ENCODE results near the gene ZNF319. TPM values are rescaled to one million over a fixed set of nuclear protein-coding genes. Genes with fewer than 3 reads are reported as not detected.

Gene ZNF319
- total and polyA plus RNA-seq, 10 of the 15 experiments (the other 5 are each of a cell fraction or from before 2014, with no cell fraction given), result 0.29 to 7.4 (median 1.7) TPM

DNA sequence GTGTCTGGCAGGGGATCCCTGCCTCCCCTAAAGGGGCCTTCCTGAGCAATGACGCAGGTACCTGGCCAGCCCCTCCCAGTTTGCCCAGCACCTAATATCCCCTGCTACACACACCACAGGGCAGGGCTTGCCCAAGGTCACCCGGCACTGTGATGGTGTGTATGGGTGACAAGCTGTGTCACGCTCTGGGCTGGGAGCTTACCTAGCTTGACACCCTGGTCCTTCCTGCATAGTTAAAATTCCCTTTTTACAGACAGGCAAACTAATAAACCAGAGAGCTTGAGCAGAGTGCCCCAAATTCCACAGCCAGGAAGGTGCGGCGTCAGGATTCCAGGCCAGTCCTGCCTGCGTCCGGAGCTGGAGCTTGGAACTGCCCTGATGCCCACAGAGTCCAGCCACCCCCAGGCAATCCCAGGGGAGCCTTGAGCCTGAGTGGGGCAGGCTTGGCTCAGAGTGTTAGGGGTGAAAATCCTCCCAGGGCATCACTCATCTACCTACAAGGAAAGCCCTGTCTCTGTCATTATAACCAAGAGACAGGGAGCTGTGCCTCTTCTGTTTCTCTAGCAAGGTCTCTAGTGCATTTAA, 43.2 kb upstream of the ZNF319 start:
- BruUV-seq (replicated peaks), result no TSS peak

GRCh38 chr16:58042886-58043515, 42.5 kb upstream of the ZNF319 start:
- BruUV-seq (replicated peaks), result no TSS peak
- ATAC-seq, result no peak
- WGBS (ENCODE audit: insufficient coverage, insufficient replicate concordance, low lambda C conversion rate, missing lambda C conversion rate), result 41% methylated on average over 16 of the region's 16 CpGs

More for the DNA sequence above, 43.2 kb upstream of the ZNF319 start:
- ChIA-PET POLR2A (no interaction called here), SMC1A (ENCODE audit: uncharacterized antibody, unreplicated experiment) (no interaction called here), CTCF (no interaction called here), RAD21 (ENCODE audit: unreplicated experiment) (no interaction called here)
- intact Hi-C loops (cut with micrococcal nuclease; ENCODE audit: unreplicated experiment) (no loop called here), in situ Hi-C loops (cut with MboI) (no loop called here)
- no peak for DNase-seq (ENCODE audit: low read depth, low spot score)
- no peak for FAIRE-seq
- Histone ChIP-seq H3K4me2 (ENCODE audit: control insufficient read depth, insufficient read depth) (no peak overlapping the region), H3K79me2 (ENCODE audit: control insufficient read depth, insufficient read depth, low read length) (no peaks in the 10 kb centered on the region), H3K4me1 (ENCODE audit: control insufficient read depth, insufficient read depth, low read length) (no peaks in the 10 kb centered on the region), H3K36me3 (ENCODE audit: control insufficient read depth in 2 of 2, insufficient read depth in 2 of 2, low read length in 1 of 2) (no peaks in the 10 kb centered on the region), H3K9me3 (replicated peaks; ENCODE audit: control insufficient read depth, insufficient read depth, low read length) (no peaks in the 10 kb centered on the region), H3K27me3 (replicated peaks in 1 of 2; ENCODE audit: control insufficient read depth in 2 of 2, insufficient read depth in 2 of 2, low read length in 1 of 2) (no peaks in the 10 kb centered on the region), H2AFZ (ENCODE audit: control insufficient read depth, low read depth, low read length) (no peak overlapping the region), H4K20me1 (ENCODE audit: control insufficient read depth, insufficient read depth) (no peaks in the 10 kb centered on the region), H3K27ac (ENCODE audit: control insufficient read depth, insufficient read depth) (no peak overlapping the region), H3K9ac (ENCODE audit: control insufficient read depth, insufficient read depth, low read length) (no peak overlapping the region), H3K4me3 (no peak overlapping the region)
- no peak for TF ChIP-seq ETV6 (conservative IDR thresholded peaks at IDR 0.05 in 1 of 2, IDR thresholded peaks at IDR 0.05 in 1 of 2; ENCODE audit: borderline replicate concordance in 1 of 2, low read depth in 1 of 2)
- TF ChIP-seq, protein P1, sequence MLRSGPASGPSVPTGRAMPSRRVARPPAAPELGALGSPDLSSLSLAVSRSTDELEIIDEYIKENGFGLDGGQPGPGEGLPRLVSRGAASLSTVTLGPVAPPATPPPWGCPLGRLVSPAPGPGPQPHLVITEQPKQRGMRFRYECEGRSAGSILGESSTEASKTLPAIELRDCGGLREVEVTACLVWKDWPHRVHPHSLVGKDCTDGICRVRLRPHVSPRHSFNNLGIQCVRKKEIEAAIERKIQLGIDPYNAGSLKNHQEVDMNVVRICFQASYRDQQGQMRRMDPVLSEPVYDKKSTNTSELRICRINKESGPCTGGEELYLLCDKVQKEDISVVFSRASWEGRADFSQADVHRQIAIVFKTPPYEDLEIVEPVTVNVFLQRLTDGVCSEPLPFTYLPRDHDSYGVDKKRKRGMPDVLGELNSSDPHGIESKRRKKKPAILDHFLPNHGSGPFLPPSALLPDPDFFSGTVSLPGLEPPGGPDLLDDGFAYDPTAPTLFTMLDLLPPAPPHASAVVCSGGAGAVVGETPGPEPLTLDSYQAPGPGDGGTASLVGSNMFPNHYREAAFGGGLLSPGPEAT (IDR thresholded peaks at IDR 0.05; ENCODE audit: low read depth), result no peak
- ATAC-seq, result no peak
- 38% methylated on average over 7 of the region's 7 CpGs for WGBS (ENCODE audit: insufficient coverage, insufficient replicate concordance, low lambda C conversion rate, missing lambda C conversion rate)

More at GRCh38 chr16:58042886-58043515, 42.5 kb upstream of the ZNF319 start:
- no peak overlapping the region for H3K27ac ChIP-seq (ENCODE audit: control insufficient read depth, insufficient read depth)
- intact Hi-C loops (cut with micrococcal nuclease; ENCODE audit: unreplicated experiment), result no loop called here
- no peaks in the 10 kb centered on the region for H4K20me1 ChIP-seq (ENCODE audit: control insufficient read depth, insufficient read depth)
- no peak overlapping the region for H2AFZ ChIP-seq (ENCODE audit: control insufficient read depth, low read depth, low read length)
- POLR2A ChIA-PET, result no interaction called here
- in situ Hi-C loops (cut with MboI), result no loop called here
- no peaks in the 10 kb centered on the region for H3K4me1 ChIP-seq (ENCODE audit: control insufficient read depth, insufficient read depth, low read length)
- CTCF ChIA-PET, result no interaction called here
- H3K79me2 ChIP-seq (ENCODE audit: control insufficient read depth, insufficient read depth, low read length), result no peaks in the 10 kb centered on the region
- DNase-seq (ENCODE audit: low read depth, low spot score) (no peak), FAIRE-seq (no peak)
- no peak overlapping the region for H3K9ac ChIP-seq (ENCODE audit: control insufficient read depth, insufficient read depth, low read length)
- H3K9me3 ChIP-seq (replicated peaks; ENCODE audit: control insufficient read depth, insufficient read depth, low read length), result no peaks in the 10 kb centered on the region
- H3K27me3 ChIP-seq (replicated peaks in 1 of 2; ENCODE audit: control insufficient read depth in 2 of 2, insufficient read depth in 2 of 2, low read length in 1 of 2), result no peaks in the 10 kb centered on the region
- no peak overlapping the region for H3K4me2 ChIP-seq (ENCODE audit: control insufficient read depth, insufficient read depth)
- no peak for TF ChIP-seq SUZ12 (IDR thresholded peaks at IDR 0.05; ENCODE audit: unreplicated experiment)
- no peak for TF ChIP-seq ZNF24 (IDR thresholded peaks at IDR 0.05)
- no peak for TF ChIP-seq MLLT1 (IDR thresholded peaks at IDR 0.05)
- peak; percentile 46 for TF ChIP-seq BCL3 (IDR thresholded peaks at IDR 0.05; ENCODE audit: borderline replicate concordance, insufficient read depth, low read depth, low read length, poor library complexity, severe bottlenecking)
- no peak for TF ChIP-seq RUNX3 (IDR thresholded peaks at IDR 0.05; ENCODE audit: low read length)
- SMC1A ChIA-PET (ENCODE audit: uncharacterized antibody, unreplicated experiment), result no interaction called here
- no peak overlapping the region for H3K4me3 ChIP-seq
- RAD21 ChIA-PET (ENCODE audit: unreplicated experiment), result no interaction called here
- no peaks in the 10 kb centered on the region for H3K36me3 ChIP-seq (ENCODE audit: control insufficient read depth in 2 of 2, insufficient read depth in 2 of 2, low read length in 1 of 2)

All from GM12878 (cell line).